ENCODE data around the gene EHD3.

GRCh38 chr2:31197669-31198068 is 36.3 kb upstream of the EHD3 start:
- TF ChIP-seq EP300 (IDR thresholded peaks at IDR 0.05; ENCODE audit: borderline replicate concordance) (no peak), MAX (IDR thresholded peaks at IDR 0.05) (no peak), CEBPB (IDR thresholded peaks at IDR 0.05) (no peak), TEAD4 (IDR thresholded peaks at IDR 0.05) (no peak), TCF12 (IDR thresholded peaks at IDR 0.05; ENCODE audit: low read depth) (no peak), TAF1 (IDR thresholded peaks at IDR 0.05; ENCODE audit: low read depth) (no peak), RAD21 (IDR thresholded peaks at IDR 0.05; ENCODE audit: low read depth) (no peak)
- TF ChIP-seq, protein P1, sequence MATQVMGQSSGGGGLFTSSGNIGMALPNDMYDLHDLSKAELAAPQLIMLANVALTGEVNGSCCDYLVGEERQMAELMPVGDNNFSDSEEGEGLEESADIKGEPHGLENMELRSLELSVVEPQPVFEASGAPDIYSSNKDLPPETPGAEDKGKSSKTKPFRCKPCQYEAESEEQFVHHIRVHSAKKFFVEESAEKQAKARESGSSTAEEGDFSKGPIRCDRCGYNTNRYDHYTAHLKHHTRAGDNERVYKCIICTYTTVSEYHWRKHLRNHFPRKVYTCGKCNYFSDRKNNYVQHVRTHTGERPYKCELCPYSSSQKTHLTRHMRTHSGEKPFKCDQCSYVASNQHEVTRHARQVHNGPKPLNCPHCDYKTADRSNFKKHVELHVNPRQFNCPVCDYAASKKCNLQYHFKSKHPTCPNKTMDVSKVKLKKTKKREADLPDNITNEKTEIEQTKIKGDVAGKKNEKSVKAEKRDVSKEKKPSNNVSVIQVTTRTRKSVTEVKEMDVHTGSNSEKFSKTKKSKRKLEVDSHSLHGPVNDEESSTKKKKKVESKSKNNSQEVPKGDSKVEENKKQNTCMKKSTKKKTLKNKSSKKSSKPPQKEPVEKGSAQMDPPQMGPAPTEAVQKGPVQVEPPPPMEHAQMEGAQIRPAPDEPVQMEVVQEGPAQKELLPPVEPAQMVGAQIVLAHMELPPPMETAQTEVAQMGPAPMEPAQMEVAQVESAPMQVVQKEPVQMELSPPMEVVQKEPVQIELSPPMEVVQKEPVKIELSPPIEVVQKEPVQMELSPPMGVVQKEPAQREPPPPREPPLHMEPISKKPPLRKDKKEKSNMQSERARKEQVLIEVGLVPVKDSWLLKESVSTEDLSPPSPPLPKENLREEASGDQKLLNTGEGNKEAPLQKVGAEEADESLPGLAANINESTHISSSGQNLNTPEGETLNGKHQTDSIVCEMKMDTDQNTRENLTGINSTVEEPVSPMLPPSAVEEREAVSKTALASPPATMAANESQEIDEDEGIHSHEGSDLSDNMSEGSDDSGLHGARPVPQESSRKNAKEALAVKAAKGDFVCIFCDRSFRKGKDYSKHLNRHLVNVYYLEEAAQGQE (IDR thresholded peaks at IDR 0.05; ENCODE audit: low read depth): no peak
